Epithelial cell of esophagus (primary cell): ENCODE data around the gene GLYR1.
"Not testable (repeated sequence)": the region's sequence is repeated elsewhere in the genome, so short reads cannot be mapped to it uniquely, and the experiment has no call there.

Experiments
- DNase-seq: peaks from one replicate; pipeline ENCODE4 v3.0.0; 2010; ENCODE audit warnings: low read depth
- H3K4me3 ChIP-seq: 2 replicates; pipeline ENCODE4 v1.5.1; 2011; ENCODE audit warnings: mild to moderate bottlenecking, low read length, control low read depth
- TF ChIP-seq, protein P1 (sequence below): IDR thresholded peaks from 2 replicates; pipeline ENCODE4 v1.5.1; 2011; ENCODE audit warnings: low read depth, mild to moderate bottlenecking, low read length, control low read depth, inconsistent platforms; ENCODE audit not compliant: insufficient read depth; ENCODE audit errors: missing control alignments

GLYR1 gene

DNA sequence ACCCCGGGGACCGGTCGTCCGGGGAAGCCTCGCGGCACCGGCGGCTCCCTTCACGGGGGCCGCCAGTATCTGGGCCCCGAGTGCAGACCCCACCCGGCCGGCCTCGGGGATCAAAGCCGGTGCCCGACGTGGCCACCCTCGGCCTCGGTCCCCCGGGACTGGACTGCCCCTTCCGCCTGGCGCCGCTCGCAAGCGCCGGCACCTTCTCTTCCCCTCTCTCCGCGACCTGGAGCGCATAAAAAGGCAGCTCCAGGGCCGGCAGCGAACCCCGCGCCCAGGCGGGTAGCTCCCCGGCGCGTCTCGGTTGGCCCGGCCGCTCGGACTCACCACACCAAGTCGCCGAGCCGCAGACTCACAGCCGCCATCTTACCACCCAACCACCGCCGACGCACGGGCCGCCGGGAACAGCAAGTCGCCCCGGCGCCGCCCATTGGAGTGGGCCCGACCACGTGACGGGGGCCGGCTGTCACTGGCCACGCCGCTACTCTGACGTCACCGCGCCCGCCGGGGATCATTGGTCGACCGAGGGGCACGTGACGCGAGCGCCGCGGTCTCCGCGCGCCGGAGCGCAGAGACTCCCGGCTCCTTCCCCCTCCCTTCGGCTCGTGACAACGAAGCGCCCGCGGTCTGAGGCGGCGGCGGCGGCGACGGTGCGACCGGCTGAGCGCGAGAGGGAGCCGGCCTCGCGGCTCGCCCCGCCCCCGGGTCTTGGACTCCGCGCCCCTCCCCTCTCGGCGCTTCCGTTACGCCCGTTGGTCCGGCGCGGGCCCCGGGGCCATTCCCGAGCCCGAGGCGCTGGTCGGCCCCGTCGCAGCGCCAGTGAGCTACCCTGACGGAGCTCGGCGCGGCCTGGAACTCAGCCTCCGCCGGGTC is at the start of gene GLYR1, which contains the start of gene UBN1:
TSS of gene GLYR1 (minus strand) at position 388 of the 873 bp plus-strand sequence. CDS start at position 365, 23 bp downstream.
TSS of gene UBN1 (plus strand) at position 581 of the 873 bp plus-strand sequence. CDS start 5,437 bp downstream, outside the sequence.
- peak; percentile 99 for DNase-seq
- TF ChIP-seq, protein P1, sequence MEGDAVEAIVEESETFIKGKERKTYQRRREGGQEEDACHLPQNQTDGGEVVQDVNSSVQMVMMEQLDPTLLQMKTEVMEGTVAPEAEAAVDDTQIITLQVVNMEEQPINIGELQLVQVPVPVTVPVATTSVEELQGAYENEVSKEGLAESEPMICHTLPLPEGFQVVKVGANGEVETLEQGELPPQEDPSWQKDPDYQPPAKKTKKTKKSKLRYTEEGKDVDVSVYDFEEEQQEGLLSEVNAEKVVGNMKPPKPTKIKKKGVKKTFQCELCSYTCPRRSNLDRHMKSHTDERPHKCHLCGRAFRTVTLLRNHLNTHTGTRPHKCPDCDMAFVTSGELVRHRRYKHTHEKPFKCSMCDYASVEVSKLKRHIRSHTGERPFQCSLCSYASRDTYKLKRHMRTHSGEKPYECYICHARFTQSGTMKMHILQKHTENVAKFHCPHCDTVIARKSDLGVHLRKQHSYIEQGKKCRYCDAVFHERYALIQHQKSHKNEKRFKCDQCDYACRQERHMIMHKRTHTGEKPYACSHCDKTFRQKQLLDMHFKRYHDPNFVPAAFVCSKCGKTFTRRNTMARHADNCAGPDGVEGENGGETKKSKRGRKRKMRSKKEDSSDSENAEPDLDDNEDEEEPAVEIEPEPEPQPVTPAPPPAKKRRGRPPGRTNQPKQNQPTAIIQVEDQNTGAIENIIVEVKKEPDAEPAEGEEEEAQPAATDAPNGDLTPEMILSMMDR, result no peak
- H3K4me3 ChIP-seq, result peak within 1 kb of the TSS; percentile 86

GRCh38 chr16:4896761-4897160 is 49.7 kb upstream of the GLYR1 start:
- not testable (repeated sequence) for DNase-seq, H3K4me3 ChIP-seq

- DNase-seq, result no peak
- TF ChIP-seq, protein P1, result no peak
- no peak overlapping the region for H3K4me3 ChIP-seq
Measured at GRCh38 chr16:4895366-4895765, 48.3 kb upstream of the GLYR1 start.

- H3K4me3 ChIP-seq, result no peak overlapping the region
- TF ChIP-seq, protein P1, result no peak
- no peak for DNase-seq
Measured at GRCh38 chr16:4894276-4895150, 47.4 kb upstream of the GLYR1 start.

- no peak overlapping the region for H3K4me3 ChIP-seq
- DNase-seq, result no peak
- TF ChIP-seq, protein P1, result no peak
Measured at GRCh38 chr16:4893103-4893862, 46.2 kb upstream of the GLYR1 start.

GRCh38 chr16:4892361-4893102 is 45.4 kb upstream of the GLYR1 start:
- DNase-seq, result no peak

More at GRCh38 chr16:4892361-4893102, 45.4 kb upstream of the GLYR1 start:
- no peak overlapping the region for H3K4me3 ChIP-seq
- TF ChIP-seq, protein P1, result no peak
